ENCODE results near the gene WASL. TPM values are rescaled to one million over a fixed set of nuclear protein-coding genes. Genes with fewer than 3 reads are reported as not detected.

The WASL gene
- total and polyA plus RNA-seq, 2 of the 13 experiments (the other 11 are each of a cell fraction or from before 2014, with no cell fraction given), result 7.9 to 12.8 TPM

GRCh38 chr7:123662293-123662692 lies 86.5 kb downstream of the WASL start:
- no peak overlapping the region for H3K9ac ChIP-seq (ENCODE audit: insufficient read depth, low read depth, low read length)
- no peak overlapping the region for H3K4me2 ChIP-seq (ENCODE audit: low read depth, low read length)
- WGBS (ENCODE audit: low lambda C conversion rate), result 59% methylated on average over 13 of the region's 15 CpGs
- H3K9me3 ChIP-seq (ENCODE audit: low read length), result no peaks in the 10 kb centered on the region
- no peaks in the 10 kb centered on the region for H3K79me2 ChIP-seq (ENCODE audit: insufficient read depth, low read length)
- no peak overlapping the region for H3K27ac ChIP-seq (ENCODE audit: extremely low read length, insufficient read depth, low read length)
- H3K36me3 ChIP-seq (replicated peaks in 1 of 2; ENCODE audit: control insufficient read depth in 1 of 2, insufficient read depth in 2 of 2, low read length in 2 of 2), result no peaks in the 10 kb centered on the region
- no peak overlapping the region for H3K4me3 ChIP-seq (replicated peaks in 1 of 3; ENCODE audit: insufficient read depth in 1 of 3, low read depth in 2 of 3, low read length in 3 of 3)
- no peak for TF ChIP-seq ZKSCAN5 (CRISPR knock-in tag; IDR thresholded peaks at IDR 0.05)
- no peak for TF ChIP-seq HBP1 (CRISPR knock-in tag; IDR thresholded peaks at IDR 0.05; ENCODE audit: low read depth)
- TF ChIP-seq ZNF547 (CRISPR knock-in tag; IDR thresholded peaks at IDR 0.05), result no peak
- TF ChIP-seq ZNF275 (CRISPR knock-in tag; IDR thresholded peaks at IDR 0.05; ENCODE audit: borderline replicate concordance), result no peak
- TF ChIP-seq TAF1 (CRISPR knock-in tag; IDR thresholded peaks at IDR 0.05), result no peak
- TF ChIP-seq ZNF138 (CRISPR knock-in tag; IDR thresholded peaks at IDR 0.05; ENCODE audit: low read depth), result no peak
- TF ChIP-seq KLF11 (CRISPR knock-in tag; IDR thresholded peaks at IDR 0.05), result no peak
- no peak for TF ChIP-seq TRIM24 (CRISPR knock-in tag; IDR thresholded peaks at IDR 0.05)
- no peak for TF ChIP-seq ZNF792 (CRISPR knock-in tag; IDR thresholded peaks at IDR 0.05)
- TF ChIP-seq ZNF660 (CRISPR knock-in tag; IDR thresholded peaks at IDR 0.05; ENCODE audit: borderline replicate concordance, low read depth), result no peak
- TF ChIP-seq REXO4 (CRISPR knock-in tag; IDR thresholded peaks at IDR 0.05; ENCODE audit: borderline replicate concordance), result no peak
- no peak for TF ChIP-seq MYC (CRISPR knock-in tag; IDR thresholded peaks at IDR 0.05; ENCODE audit: borderline replicate concordance)
- TF ChIP-seq RELA (CRISPR knock-in tag; IDR thresholded peaks at IDR 0.05), result no peak
- TF ChIP-seq KLF16 (CRISPR knock-in tag; IDR thresholded peaks at IDR 0.05), result no peak
- H2AFZ ChIP-seq (ENCODE audit: low read length), result no peak overlapping the region
- CTCF ChIA-PET (ENCODE audit: low intra/inter-chr PET ratio, low total read pairs), result no interaction called here
- intact Hi-C loops (cut with micrococcal nuclease; ENCODE audit: unreplicated experiment), result no loop called here
- no peaks in the 10 kb centered on the region for H4K20me1 ChIP-seq (ENCODE audit: insufficient read depth, low read length)
- no peak for ATAC-seq
- no TSS peak for BruUV-seq (replicated peaks)
- FAIRE-seq, result no peak
- in situ Hi-C loops (cut with HindIII; ENCODE audit: extremely low pct_ligation_motif_present, low pct_unique_long_range_greater_than_20kb), result no loop called here
- H3K27me3 ChIP-seq (ENCODE audit: control insufficient read depth in 1 of 2, insufficient read depth in 2 of 2, low read length in 2 of 2), result no peaks in the 10 kb centered on the region; a peak in 1 of 5 replicates
- POLR2A ChIA-PET, result no interaction called here
- H3K4me1 ChIP-seq (ENCODE audit: insufficient read depth, low read length), result no peaks in the 10 kb centered on the region
- no peak for DNase-seq (ENCODE audit: low spot score)
